ENCODE results near the gene CKAP2L.

CKAP2L gene

GRCh38 chr2:112764071-112765044, at the start of gene CKAP2L:
CKAP2L (minus strand) TSS chr2:112764609; CDS start chr2:112764598, 11 bp downstream.
- peak; percentile 99 for DNase-seq

GRCh38 chr2:112813280-112813966, 49.0 kb upstream of the CKAP2L start:
- no peak for DNase-seq

GRCh38 chr2:112812318-112813267, 48.2 kb upstream of the CKAP2L start:
- DNase-seq, result no peak

- peak; percentile 44 for DNase-seq
Observed at GRCh38 chr2:112811841-112812306, 47.5 kb upstream of the CKAP2L start.

- no peak for DNase-seq
Observed at GRCh38 chr2:112811276-112811831, 46.9 kb upstream of the CKAP2L start.

- no peak for DNase-seq
Observed at GRCh38 chr2:112809112-112809511, 44.7 kb upstream of the CKAP2L start.

GRCh38 chr2:112807233-112807807, 42.9 kb upstream of the CKAP2L start:
- no peak for DNase-seq

- DNase-seq, result peak; percentile 33
Observed at GRCh38 chr2:112805542-112805941, 41.1 kb upstream of the CKAP2L start.

- DNase-seq, result peak; percentile 70
Observed at GRCh38 chr2:112803691-112804521, 39.5 kb upstream of the CKAP2L start.

GRCh38 chr2:112800881-112801583, 36.6 kb upstream of the CKAP2L start:
- no peak for DNase-seq

- DNase-seq, result peak; percentile 43
Observed at GRCh38 chr2:112798979-112799975, 34.9 kb upstream of the CKAP2L start.

- DNase-seq, result no peak
Observed at GRCh38 chr2:112796486-112796885, 32.1 kb upstream of the CKAP2L start.

GRCh38 chr2:112795774-112796173, 31.4 kb upstream of the CKAP2L start:
- no peak for DNase-seq

- DNase-seq, result no peak
Observed at GRCh38 chr2:112794841-112795240, 30.4 kb upstream of the CKAP2L start.

- peak; percentile 88 for DNase-seq
Observed at GRCh38 chr2:112794131-112794733, 29.8 kb upstream of the CKAP2L start.

GRCh38 chr2:112793449-112793978, 29.1 kb upstream of the CKAP2L start:
- peak; percentile 62 for DNase-seq

- no peak for DNase-seq
Observed at GRCh38 chr2:112792419-112792818, 28.0 kb upstream of the CKAP2L start.

- DNase-seq, result no peak
Observed at GRCh38 chr2:112791693-112792230, 27.4 kb upstream of the CKAP2L start.

All from activated CD4-positive, alpha-beta T cell treated with anti-CD3 and anti-CD28 coated beads, Interleukin-2, Interleukin-6, amounts not matched to agents 100 ng/mL and 50 ng/mL, durations not matched to agents 16 hours and 8 hours (primary cell).